NB4 (cell line): ENCODE measurements around the gene MAN2C1.
"Not testable (repeated sequence)": the region's sequence is repeated elsewhere in the genome, so short reads cannot be mapped to it uniquely, and the experiment has no call there.

Source experiments
- CTCF ChIP-seq: IDR thresholded peaks from one replicate; pipeline ENCODE4 v1.5.1; 2012; ENCODE audit warnings: low read depth, low read length
- MAX ChIP-seq: IDR thresholded peaks from 2 replicates; pipeline ENCODE4 v1.6.1; 2011; ENCODE audit warnings: low read depth, low read length
- POLR2A ChIP-seq: IDR thresholded peaks from 2 replicates; pipeline ENCODE4 v1.6.1; 2011; ENCODE audit warnings: mild to moderate bottlenecking; ENCODE audit not compliant: insufficient read length; ENCODE audit errors: extremely low read depth

- TF ChIP-seq POLR2A, CTCF, MAX: not testable (repeated sequence)
Measured at GRCh38 chr15:75383986-75384385, 15.6 kb upstream of the MAN2C1 start.
